Fibroblast of the aortic adventitia (primary cell): ENCODE data around the gene PLIN3. TPM values are rescaled to one million over a fixed set of nuclear protein-coding genes. Genes with fewer than 3 reads are reported as not detected.

Experiments used
- total RNA-seq: library from RNA; depleted of rRNA; stranded (reverse); fragments of >200 nt; gene quantifications from 2 replicates; pipeline ENCODE4 v1.2.3, GENCODE V29; 2012; ENCODE audit warnings: low replicate concordance

The PLIN3 gene
- total RNA-seq, 1 donor = 227 TPM

Other genes starting within 250 kb of the PLIN3 start
- 1.1 and 2.3 TPM in 2 replicates for gene TNFAIP8L1, start 228.2 kb downstream of the PLIN3 start, total RNA-seq
- 61.2 and 112 TPM in 2 replicates for gene MYDGF, start 197.3 kb downstream of the PLIN3 start, total RNA-seq
- gene DPP9, start 143.8 kb downstream of the PLIN3 start, total RNA-seq = 53.1 and 70.9 TPM in 2 replicates
- gene FEM1A, start 75.9 kb downstream of the PLIN3 start, total RNA-seq = 5.8 and 8.8 TPM in 2 replicates
- 0.65 and 3.2 TPM in 2 replicates for gene TICAM1, start 36.0 kb downstream of the PLIN3 start, total RNA-seq
- not detected in 2 replicates for gene ARRDC5, start 35.2 kb upstream of the PLIN3 start, total RNA-seq
- gene UHRF1, start 41.8 kb upstream of the PLIN3 start, total RNA-seq = 2.3 and 61.8 TPM in 2 replicates
- gene KDM4B, start 101.4 kb upstream of the PLIN3 start, total RNA-seq = 13.5 and 17.3 TPM in 2 replicates